ENCODE data around the gene TLE4. TPM values are rescaled to one million over a fixed set of nuclear protein-coding genes. Genes with fewer than 3 reads are reported as not detected.

The TLE4 gene
- total and polyA plus RNA-seq, 2 experiments from 2014 or later, result 45.8 to 72.9 TPM

DNA sequence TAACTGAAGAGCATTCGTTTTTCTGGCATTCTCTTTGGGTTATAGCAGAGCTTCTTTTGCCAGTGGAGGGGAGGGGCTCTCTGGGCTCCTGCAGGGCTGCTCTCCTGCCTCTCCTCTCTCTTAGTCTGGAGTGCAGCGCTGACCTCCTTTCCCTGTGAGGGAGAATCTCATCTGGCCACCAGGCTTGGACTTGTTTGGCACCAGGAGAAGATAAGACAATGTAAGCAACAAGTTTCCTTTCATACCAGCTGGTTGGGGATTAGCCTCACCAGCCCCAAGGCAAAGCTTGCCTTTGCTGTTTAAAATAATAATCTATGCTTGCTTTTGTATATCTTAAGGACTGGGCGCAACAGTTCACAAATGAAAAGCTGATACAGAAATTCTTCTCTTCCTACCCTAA, 196.4 kb downstream of the TLE4 start (continued):
- TF ChIP-seq NANOG (IDR thresholded peaks at IDR 0.05; ENCODE audit: borderline replicate concordance) (no peak), JUNB (IDR thresholded peaks at IDR 0.05; ENCODE audit: unreplicated experiment) (no peak), EZH2 (IDR thresholded peaks at IDR 0.05; ENCODE audit: low read depth, unreplicated experiment) (no peak), STAT1 (IDR thresholded peaks at IDR 0.05; ENCODE audit: unreplicated experiment) (no peak), CREB1 (CRISPR knock-in tag; IDR thresholded peaks at IDR 0.05; ENCODE audit: low read depth) (no peak), POLR2AphosphoS5 (IDR thresholded peaks at IDR 0.05; ENCODE audit: low read depth) (no peak)
- TF ChIP-seq, protein P1, sequence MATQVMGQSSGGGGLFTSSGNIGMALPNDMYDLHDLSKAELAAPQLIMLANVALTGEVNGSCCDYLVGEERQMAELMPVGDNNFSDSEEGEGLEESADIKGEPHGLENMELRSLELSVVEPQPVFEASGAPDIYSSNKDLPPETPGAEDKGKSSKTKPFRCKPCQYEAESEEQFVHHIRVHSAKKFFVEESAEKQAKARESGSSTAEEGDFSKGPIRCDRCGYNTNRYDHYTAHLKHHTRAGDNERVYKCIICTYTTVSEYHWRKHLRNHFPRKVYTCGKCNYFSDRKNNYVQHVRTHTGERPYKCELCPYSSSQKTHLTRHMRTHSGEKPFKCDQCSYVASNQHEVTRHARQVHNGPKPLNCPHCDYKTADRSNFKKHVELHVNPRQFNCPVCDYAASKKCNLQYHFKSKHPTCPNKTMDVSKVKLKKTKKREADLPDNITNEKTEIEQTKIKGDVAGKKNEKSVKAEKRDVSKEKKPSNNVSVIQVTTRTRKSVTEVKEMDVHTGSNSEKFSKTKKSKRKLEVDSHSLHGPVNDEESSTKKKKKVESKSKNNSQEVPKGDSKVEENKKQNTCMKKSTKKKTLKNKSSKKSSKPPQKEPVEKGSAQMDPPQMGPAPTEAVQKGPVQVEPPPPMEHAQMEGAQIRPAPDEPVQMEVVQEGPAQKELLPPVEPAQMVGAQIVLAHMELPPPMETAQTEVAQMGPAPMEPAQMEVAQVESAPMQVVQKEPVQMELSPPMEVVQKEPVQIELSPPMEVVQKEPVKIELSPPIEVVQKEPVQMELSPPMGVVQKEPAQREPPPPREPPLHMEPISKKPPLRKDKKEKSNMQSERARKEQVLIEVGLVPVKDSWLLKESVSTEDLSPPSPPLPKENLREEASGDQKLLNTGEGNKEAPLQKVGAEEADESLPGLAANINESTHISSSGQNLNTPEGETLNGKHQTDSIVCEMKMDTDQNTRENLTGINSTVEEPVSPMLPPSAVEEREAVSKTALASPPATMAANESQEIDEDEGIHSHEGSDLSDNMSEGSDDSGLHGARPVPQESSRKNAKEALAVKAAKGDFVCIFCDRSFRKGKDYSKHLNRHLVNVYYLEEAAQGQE (IDR thresholded peaks at IDR 0.05; ENCODE audit: unreplicated experiment), result no peak

DNA sequence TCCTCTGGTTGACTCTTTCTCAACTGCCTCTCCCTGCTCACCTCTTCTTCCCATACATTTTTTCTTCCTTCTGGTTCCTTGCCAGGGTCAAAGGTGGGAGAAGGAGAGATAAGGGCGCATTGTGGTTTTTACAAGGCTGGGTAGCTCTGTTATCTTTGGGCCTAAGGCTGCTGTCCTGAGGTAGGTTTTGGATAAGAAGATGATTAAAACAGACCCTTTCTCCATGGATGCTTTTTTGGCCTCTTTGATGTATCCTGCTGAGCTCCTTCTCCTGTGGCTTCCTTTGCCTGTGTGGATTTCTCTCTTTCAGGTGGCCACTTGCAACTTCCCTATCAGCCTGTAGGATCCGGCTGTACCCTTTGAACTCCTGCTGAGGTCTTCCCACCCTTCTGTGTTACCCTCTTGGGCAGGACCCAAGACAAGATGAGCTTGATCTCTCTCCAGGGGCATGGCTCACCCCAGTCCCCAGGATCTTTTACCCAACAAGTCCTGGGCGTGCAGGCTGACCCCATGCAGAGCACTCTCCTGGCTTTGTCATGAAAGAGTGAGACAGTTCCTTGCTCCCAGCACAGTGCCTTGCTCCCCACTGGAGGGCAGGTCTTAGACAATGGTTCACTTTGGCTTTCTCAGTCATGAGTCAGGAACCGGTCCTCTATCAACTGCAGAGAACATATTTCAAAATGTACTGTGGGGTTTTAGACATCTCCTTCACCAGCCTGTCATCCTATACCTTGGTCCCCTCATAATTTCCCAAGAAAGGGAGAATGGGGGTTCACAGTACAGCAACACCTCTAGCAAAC, 197.9 kb downstream of the TLE4 start:
- no peaks in the 10 kb centered on the region for H3K4me1 ChIP-seq (ENCODE audit: insufficient read depth)
- no peak for DNase-seq (ENCODE audit: low spot score)
- no peaks in the 10 kb centered on the region for H3F3A ChIP-seq (replicated peaks; ENCODE audit: low read depth)
- Mint-ChIP-seq H3K4me3 (no peak overlapping the region), H3K27ac (no peak overlapping the region), H3K4me1 (peaks cover 3% of the 10 kb centered on the region; the same call in 2 of the 3 replicates), H3K9me3 (no peaks in the 10 kb centered on the region), H3K27me3 (ENCODE audit: insufficient read depth, low read depth, poor library complexity) (no peaks in the 10 kb centered on the region), H3K36me3 (ENCODE audit: low read depth) (no peaks in the 10 kb centered on the region)
- no peak for ATAC-seq
- no peak overlapping the region for H3K4me2 ChIP-seq
- no peak overlapping the region for H3K4me3 ChIP-seq
- H4K20me1 ChIP-seq (replicated peaks; ENCODE audit: insufficient read depth), result no peaks in the 10 kb centered on the region
- no peaks in the 10 kb centered on the region for H3K27me3 ChIP-seq (ENCODE audit: insufficient read depth)
- peaks cover 14% of the 10 kb centered on the region for H3K9me2 ChIP-seq (ENCODE audit: insufficient read depth)
- no peak overlapping the region for H2AFZ ChIP-seq
- TF ChIP-seq ETS1 (IDR thresholded peaks at IDR 0.05) (no peak), EZH2 (IDR thresholded peaks at IDR 0.05; ENCODE audit: low read depth, unreplicated experiment) (no peak), ZNF331 (CRISPR knock-in tag; IDR thresholded peaks at IDR 0.05; ENCODE audit: low read depth) (no peak), POLR2AphosphoS5 (IDR thresholded peaks at IDR 0.05; ENCODE audit: low read depth) (no peak), CREB1 (CRISPR knock-in tag; IDR thresholded peaks at IDR 0.05; ENCODE audit: low read depth) (no peak), ZNF114 (CRISPR knock-in tag; IDR thresholded peaks at IDR 0.05) (no peak), JUNB (IDR thresholded peaks at IDR 0.05; ENCODE audit: unreplicated experiment) (no peak), STAT1 (IDR thresholded peaks at IDR 0.05; ENCODE audit: unreplicated experiment) (no peak), NANOG (IDR thresholded peaks at IDR 0.05; ENCODE audit: borderline replicate concordance) (no peak)
- TF ChIP-seq, protein P2, sequence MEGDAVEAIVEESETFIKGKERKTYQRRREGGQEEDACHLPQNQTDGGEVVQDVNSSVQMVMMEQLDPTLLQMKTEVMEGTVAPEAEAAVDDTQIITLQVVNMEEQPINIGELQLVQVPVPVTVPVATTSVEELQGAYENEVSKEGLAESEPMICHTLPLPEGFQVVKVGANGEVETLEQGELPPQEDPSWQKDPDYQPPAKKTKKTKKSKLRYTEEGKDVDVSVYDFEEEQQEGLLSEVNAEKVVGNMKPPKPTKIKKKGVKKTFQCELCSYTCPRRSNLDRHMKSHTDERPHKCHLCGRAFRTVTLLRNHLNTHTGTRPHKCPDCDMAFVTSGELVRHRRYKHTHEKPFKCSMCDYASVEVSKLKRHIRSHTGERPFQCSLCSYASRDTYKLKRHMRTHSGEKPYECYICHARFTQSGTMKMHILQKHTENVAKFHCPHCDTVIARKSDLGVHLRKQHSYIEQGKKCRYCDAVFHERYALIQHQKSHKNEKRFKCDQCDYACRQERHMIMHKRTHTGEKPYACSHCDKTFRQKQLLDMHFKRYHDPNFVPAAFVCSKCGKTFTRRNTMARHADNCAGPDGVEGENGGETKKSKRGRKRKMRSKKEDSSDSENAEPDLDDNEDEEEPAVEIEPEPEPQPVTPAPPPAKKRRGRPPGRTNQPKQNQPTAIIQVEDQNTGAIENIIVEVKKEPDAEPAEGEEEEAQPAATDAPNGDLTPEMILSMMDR (conservative IDR thresholded peaks at IDR 0.05; ENCODE audit: low read depth in 2 of 2), result no peak
- H3K27ac ChIP-seq (ENCODE audit: low read depth), result no peak overlapping the region
- H3K36me3 ChIP-seq (ENCODE audit: insufficient read depth), result no peaks in the 10 kb centered on the region
- H3K79me2 ChIP-seq (replicated peaks; ENCODE audit: insufficient read depth), result no peaks in the 10 kb centered on the region

Data from GM23338 (cell line).